ENCODE measurements around the gene SLC12A8. TPM values are rescaled to one million over a fixed set of nuclear protein-coding genes. Genes with fewer than 3 reads are reported as not detected.

The SLC12A8 gene
- total RNA-seq, 1 donor from 2014 or later: 49.5 TPM

DNA sequence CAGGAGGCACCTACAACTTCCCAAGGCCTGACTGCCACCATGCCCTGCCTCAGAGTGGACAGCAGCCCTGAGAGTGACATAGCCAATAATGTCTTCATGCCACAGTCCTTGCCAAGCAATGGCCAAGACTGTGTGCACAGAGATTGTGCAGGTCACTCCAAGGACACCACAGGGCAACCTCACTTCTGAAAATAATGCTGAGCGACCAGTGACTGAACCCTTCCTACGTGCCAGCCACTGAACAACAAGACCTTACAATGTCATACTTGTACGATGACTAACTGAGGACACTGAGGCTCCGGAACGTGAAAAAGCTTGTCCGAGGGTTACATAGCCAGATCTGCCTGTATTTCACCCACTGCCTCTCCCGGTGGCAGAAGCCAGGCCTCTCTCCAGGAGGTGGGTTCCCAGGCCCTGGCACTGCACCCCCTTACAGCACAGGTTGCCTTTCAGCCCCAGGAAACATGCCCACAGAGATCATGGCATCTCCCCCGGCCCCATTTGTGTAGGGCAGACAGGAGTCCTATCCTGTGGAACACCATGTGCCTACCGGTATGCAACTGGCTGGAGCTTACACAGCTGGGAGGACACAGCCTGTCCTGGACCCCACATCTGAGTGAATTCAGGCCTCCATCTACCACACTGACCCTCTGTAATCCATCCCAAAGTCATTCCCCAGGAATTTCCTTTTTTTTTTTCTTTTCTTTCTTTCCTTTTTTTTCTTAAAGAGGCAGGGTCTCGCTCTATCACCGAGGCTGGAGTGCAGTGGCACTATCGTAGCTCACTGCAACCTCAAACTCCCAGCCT, 72.3 kb downstream of the SLC12A8 start:
- no peak for DNase-seq (ENCODE audit: low spot score)

- DNase-seq (ENCODE audit: low spot score): no peak
These were observed 73.2 kb downstream of the SLC12A8 start for GRCh38 chr3:125139386-125139785.

- DNase-seq (ENCODE audit: low spot score): no peak
These were observed 75.1 kb downstream of the SLC12A8 start for GRCh38 chr3:125137358-125138033.

- no peak for DNase-seq (ENCODE audit: low spot score)
These were observed 75.6 kb downstream of the SLC12A8 start for GRCh38 chr3:125136966-125137357.

GRCh38 chr3:125136515-125136914, 76.0 kb downstream of the SLC12A8 start:
- no peak for DNase-seq (ENCODE audit: low spot score)

DNA sequence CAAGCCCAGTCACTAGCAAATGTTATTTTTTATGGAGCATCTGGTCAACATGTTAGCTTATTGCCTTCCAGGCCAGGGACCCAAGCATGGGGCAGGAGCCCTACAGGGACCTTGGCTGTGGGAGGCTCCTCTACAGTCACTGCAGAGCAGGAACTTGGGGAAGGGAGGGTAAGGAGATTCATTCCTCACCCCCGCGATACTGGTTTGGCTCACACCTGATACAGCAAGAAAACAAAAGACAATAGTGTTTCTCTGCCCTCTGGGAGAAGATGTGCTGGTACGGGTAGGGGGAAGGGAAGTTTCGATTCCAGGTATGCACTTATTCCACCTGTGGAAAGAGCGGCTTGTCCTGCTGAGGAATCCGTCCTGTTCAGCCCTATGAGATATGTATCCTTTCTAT, 77.6 kb downstream of the SLC12A8 start:
- no peak for DNase-seq (ENCODE audit: low spot score)

GRCh38 chr3:125132815-125133214, 79.7 kb downstream of the SLC12A8 start:
- DNase-seq (ENCODE audit: low spot score): no peak

DNA sequence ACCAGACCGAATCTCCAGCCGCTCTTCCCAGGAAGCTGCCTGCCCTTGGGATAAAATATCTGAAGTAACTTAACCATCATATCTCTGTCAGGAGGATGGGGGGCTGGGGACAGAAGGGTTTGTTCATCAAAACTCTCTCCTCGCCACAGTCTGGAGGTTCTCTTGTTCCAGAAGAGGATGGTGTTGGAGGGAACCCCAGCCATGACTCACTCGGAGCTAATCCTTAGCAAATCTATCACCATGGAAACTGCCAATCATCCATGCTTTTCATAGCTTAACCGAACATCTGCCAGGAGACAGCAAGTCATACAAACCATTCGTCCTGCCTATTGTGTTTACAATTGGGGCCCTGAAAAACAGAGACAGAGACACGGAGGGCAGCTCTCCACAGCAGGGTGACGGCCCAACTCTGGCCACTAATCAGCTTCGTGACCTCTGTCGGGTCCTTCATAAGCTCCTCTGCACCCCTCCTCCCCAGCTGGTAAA, 83.0 kb downstream of the SLC12A8 start:
- DNase-seq (ENCODE audit: low spot score): no peak

GRCh38 chr3:125128861-125129501, 83.6 kb downstream of the SLC12A8 start:
- DNase-seq (ENCODE audit: low spot score): no peak

DNA sequence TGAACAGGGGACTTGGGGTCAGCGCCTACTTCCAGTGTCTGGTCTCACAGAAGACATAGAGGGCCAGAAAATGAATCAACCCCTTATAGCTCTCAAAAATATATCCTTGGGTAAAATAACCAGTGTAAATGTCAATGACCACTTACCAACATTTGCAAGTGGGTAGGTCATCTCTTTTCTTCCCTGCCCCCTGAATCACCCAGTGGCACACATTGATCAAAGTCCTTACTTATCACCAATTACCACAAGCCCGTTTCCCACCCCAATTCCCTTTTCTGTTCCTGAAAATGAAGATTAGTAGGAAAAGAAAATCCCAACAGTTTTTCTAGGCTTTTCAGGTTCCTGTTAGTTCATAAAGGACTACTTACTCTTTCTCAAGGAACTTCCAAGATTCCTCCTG, 86.2 kb downstream of the SLC12A8 start:
- no peak for DNase-seq (ENCODE audit: low spot score)

DNA sequence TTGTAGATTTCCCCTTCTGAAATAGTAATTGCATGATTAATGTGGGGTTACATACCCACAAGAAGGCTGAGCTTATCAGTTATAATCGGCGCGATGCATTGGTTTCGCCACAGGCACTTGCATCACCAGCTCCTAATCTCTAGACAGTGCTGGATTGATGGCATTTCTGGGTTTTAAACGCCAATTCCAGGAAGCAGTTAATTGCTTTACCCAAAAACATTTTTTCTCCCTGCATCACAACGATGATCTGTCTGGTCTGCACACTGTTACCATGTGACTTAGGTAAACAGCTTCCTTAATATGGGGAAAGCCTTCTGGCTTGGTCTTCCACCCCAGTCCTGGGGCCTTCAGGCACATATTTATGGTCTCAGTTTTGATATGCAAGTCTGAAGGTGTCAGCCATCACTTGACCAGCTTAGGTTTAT, 86.7 kb downstream of the SLC12A8 start:
- no peak for DNase-seq (ENCODE audit: low spot score)

DNA sequence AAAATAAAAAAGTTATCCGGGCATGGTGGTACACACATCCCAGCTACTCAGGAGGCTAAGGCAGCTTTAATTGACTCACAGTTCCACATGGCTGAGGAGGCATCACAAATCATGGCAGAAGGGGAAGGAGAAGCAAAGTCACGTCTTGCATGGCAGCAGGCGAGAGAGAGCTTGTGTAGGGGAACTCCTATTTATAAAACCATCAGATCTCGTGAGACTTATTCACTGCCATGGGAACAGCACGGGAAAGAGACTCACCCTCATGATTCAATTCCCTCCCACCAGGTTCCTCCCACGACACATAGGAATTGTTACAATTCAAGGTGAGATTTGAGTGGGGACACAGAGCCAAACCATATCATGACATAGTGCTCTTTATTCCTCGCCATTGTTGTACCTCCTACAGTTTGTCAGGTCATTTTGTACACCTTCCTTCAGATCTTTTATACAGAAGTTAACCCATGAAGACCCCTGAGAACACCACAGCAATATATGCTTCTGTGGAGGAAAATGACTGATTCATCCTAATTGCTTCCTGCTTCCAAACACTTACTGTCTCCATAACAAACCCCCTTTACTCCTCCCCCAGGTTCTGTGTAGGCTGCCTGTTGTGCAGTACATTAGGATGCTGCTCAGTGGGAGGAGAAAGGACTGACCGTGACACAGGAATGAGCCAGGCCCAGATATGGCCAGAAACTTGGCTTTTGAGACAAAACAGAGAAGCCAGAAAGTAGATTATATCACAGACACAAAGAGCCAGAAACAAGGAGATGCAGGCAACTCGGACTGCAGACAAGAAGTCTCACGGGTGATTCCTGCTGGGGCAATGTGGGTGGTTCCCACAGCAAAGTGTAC, 88.9 kb downstream of the SLC12A8 start:
- DNase-seq (ENCODE audit: low spot score): no peak

GRCh38 chr3:125121246-125122010, 91.1 kb downstream of the SLC12A8 start:
- no peak for DNase-seq (ENCODE audit: low spot score)

DNA sequence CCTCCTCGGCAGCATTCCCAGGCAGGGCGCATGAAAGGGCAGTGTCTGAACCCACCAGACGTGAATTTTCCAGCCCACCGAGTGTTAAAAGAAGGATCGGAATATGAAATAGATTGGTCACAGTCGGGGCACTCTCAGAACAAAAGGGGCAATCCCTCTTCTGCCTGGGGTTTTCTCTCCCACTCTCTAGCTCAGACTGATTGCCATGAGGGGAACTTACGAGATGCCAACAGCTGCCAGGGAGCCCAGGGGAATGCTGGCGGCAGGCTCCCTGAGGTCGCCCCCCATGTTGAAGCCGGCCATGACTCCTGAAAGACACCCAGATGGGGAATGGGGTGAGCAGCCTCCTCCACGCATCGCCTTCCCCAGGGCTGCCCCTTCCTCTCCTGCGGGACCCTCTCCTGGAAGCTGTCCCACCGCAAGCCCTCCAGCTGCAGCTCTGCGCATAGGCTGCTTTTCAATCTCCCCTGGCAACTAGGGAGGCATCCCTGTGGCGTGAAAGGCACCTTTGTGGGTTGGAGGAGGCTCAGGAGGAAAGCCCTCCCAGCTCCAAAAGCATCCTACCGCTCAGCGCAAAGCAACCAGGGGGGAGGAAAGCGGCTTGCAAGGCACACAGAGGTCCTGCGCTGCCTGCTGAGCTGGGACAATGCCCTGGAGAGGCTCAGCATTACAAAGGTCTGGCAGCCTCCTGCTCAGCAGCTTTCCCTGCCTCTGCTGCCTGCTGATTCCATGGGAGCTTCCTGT, 92.0 kb downstream of the SLC12A8 start:
- no peak for DNase-seq (ENCODE audit: low spot score)

GRCh38 chr3:125119752-125120378, 92.7 kb downstream of the SLC12A8 start:
- DNase-seq (ENCODE audit: low spot score): no peak

DNA sequence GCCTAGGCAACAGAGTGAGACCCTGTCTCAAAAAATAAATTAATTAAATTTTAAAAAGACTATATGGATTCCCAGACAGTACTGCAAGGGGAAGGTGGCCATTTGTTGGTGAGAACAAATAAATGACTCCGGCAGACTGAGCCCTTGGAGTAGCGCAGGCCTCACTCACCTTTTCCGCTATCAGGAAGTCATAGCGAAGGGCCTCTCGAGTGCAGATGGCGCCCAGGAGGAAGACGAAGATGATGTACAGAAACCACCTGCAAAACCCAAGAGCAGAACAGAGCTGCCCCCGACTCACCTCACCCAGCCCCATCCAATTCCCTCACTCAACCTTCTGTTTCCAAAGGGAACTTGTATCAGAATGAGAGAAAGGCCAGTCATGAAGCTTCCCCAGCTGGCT, 93.9 kb downstream of the SLC12A8 start:
- no peak for DNase-seq (ENCODE audit: low spot score)

DNA sequence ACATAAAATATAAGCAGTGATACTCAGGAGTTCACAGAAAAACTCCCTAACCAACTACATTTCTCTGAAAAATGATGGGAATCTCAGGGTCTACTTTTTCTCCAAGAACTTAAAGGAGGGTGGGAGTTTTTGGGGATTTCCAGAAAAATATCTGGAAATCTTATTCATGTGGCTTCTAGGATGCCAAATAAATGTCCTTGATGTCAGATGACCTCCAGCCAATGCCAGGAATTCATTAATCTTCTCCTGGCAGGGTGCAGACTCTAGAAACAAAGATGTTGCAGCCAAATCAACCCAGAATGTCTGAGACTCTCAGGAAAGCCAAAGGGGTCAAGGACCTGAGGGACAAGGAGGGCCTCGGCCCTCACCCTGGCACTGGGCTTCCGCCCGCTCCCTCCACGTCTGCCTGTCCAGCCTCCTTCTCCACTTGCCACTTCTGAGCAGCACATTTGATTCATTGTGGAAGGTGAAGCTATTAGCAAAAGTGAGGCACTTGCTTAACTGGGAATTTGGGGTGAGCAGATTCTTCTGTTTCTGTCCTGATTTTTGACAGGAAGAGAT, 94.8 kb downstream of the SLC12A8 start:
- no peak for DNase-seq (ENCODE audit: low spot score)

DNA sequence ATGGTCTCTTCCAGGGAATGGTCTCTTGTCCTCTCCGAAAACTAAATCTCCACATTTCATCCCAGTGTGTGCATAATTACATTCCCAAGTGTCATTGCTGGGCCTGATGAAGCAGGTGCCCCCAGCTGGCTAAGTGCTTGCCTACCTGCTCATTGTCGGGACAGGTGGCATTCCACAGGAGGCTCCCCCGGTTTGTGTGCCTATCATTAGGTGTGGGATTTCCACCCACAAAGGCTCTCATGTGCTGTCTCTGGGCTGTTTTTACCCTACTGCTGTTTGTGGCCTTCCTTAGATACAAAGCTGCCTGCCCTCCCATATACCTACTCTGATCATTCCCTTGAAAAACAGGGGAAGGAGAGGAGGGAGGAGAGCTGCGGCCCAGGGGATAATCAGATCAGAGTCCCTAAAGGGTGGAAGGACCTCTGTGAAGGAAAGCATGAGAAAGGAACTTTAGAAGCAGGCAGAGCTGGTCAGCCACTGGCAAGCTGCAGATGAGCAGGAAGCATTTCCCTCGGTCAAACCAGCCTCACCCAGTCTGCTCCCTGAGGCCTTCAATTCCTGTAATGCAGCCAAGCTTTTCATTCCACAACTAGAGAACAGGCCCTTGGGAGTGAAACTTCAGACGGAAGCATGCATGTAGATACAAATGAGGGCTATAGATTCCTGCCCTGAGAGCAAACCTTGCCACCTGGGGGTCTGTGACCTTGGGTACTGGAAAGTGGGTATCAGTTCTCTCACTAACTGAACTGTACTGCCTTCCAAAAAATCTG, 96.1 kb downstream of the SLC12A8 start:
- peak; percentile 59 for DNase-seq (ENCODE audit: low spot score)

GRCh38 chr3:125115640-125116039, 96.9 kb downstream of the SLC12A8 start:
- DNase-seq (ENCODE audit: low spot score): no peak
